ENCODE results near the gene FFAR3.

Gene FFAR3

GRCh38 chr19:35403116-35403760, 45.0 kb downstream of the FFAR3 start:
- no peak for DNase-seq (ENCODE audit: extremely low read depth, low read depth)
- TF ChIP-seq CTCF (IDR thresholded peaks at IDR 0.05; ENCODE audit: low read depth, low read length, missing control alignments): no peak
- no peak overlapping the region for H3K4me3 ChIP-seq (replicated peaks; ENCODE audit: low read depth, low read length)

- no peak for TF ChIP-seq CTCF (IDR thresholded peaks at IDR 0.05; ENCODE audit: low read depth, low read length, missing control alignments)
- H3K4me3 ChIP-seq (replicated peaks; ENCODE audit: low read depth, low read length): no peak overlapping the region
- peak; percentile 47 for DNase-seq (ENCODE audit: extremely low read depth, low read depth)
Observed at GRCh38 chr19:35404879-35405622, 46.8 kb downstream of the FFAR3 start.

GRCh38 chr19:35407619-35408018, 49.4 kb downstream of the FFAR3 start:
- DNase-seq (ENCODE audit: extremely low read depth, low read depth): no peak
- no peak for TF ChIP-seq CTCF (IDR thresholded peaks at IDR 0.05; ENCODE audit: low read depth, low read length, missing control alignments)
- no peak overlapping the region for H3K4me3 ChIP-seq (replicated peaks; ENCODE audit: low read depth, low read length)

- no peak for TF ChIP-seq CTCF (IDR thresholded peaks at IDR 0.05; ENCODE audit: low read depth, low read length, missing control alignments)
- DNase-seq (ENCODE audit: extremely low read depth, low read depth): no peak
- no peak overlapping the region for H3K4me3 ChIP-seq (replicated peaks; ENCODE audit: low read depth, low read length)
Observed at GRCh38 chr19:35408284-35409171, 50.3 kb downstream of the FFAR3 start.

- DNase-seq (ENCODE audit: extremely low read depth, low read depth): no peak
- TF ChIP-seq CTCF (IDR thresholded peaks at IDR 0.05; ENCODE audit: low read depth, low read length, missing control alignments): no peak
- H3K4me3 ChIP-seq (replicated peaks; ENCODE audit: low read depth, low read length): no peak overlapping the region
Observed at GRCh38 chr19:35409191-35409590, 50.9 kb downstream of the FFAR3 start.

Data from HFF-Myc (cell line).